Body of pancreas (tissue), 4 donors: ENCODE measurements around the gene FABP6.

Experiments used
- POLR2A ChIP-seq, 3 donors: fragments of 450-650 bp; IDR thresholded peaks; one replicate each; pipeline ENCODE4 v1.6.1; 2016; ENCODE audit warnings: antibody characterized with exemption in 3 of 3, mild to moderate bottlenecking in 2 of 3
- TF ChIP-seq, protein P1 (sequence below), 7 experiments: fragments of 450-650 bp in 4 of 7; fragments of 200-600 bp in 3 of 7; sonication (generic) in 3 of 7; IDR thresholded peaks; one replicate each; pipeline ENCODE4 v1.5.1; 2016 to 2019; ENCODE audit warnings: antibody characterized with exemption in 7 of 7

DNA sequence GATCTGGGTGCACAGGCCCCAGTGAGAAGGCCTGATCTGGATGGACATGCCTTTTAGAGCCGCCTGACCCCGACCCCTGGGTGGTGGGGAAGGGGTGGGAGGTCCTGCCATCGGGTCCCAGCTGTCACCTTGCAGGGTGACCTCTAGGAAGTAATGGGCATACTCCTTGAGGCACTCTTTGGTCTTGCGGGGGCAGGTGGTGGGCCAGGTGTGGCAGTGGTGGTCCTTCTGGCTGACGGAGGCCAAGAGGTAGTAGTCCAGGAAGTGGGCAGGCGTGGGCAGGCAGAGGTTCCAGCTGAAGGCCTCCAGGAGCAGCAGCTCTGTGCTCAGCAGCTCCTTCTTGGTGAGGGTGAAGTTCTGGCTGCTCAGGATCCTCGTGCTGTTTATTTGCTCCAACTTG lies 30.0 kb downstream of the FABP6 start:
- TF ChIP-seq, protein P1, sequence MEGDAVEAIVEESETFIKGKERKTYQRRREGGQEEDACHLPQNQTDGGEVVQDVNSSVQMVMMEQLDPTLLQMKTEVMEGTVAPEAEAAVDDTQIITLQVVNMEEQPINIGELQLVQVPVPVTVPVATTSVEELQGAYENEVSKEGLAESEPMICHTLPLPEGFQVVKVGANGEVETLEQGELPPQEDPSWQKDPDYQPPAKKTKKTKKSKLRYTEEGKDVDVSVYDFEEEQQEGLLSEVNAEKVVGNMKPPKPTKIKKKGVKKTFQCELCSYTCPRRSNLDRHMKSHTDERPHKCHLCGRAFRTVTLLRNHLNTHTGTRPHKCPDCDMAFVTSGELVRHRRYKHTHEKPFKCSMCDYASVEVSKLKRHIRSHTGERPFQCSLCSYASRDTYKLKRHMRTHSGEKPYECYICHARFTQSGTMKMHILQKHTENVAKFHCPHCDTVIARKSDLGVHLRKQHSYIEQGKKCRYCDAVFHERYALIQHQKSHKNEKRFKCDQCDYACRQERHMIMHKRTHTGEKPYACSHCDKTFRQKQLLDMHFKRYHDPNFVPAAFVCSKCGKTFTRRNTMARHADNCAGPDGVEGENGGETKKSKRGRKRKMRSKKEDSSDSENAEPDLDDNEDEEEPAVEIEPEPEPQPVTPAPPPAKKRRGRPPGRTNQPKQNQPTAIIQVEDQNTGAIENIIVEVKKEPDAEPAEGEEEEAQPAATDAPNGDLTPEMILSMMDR (IDR thresholded peaks at IDR 0.05), result no peak
- no peak for TF ChIP-seq POLR2A (IDR thresholded peaks at IDR 0.05)
